ENCODE measurements around the gene MARCHF10. TPM values are rescaled to one million over a fixed set of nuclear protein-coding genes. Genes with fewer than 3 reads are reported as not detected.

MARCHF10 gene
- polyA plus RNA-seq, 1 donor from 2014 or later: 0.27 TPM

DNA sequence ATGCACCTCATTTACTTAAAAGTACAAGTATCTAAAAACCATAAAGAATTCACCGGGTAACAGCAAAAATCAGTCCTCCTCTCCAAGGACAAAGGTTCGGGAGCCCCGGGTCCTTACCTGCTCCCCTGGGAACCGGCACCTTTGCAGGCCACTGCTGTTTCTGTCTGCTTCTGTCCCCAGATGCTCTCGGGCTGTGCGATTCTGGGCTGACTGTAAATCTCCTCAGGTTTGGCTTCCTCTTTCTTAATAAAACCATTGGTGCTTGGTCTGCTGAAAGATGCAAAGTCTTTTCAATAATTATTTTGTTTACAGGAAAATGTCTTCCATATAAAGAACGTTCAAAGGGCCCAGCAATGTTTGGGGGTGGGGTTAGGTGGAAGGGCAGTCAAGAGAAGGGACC is 63.9 kb downstream of the MARCHF10 start:
- Histone ChIP-seq H4K20me1 (ENCODE audit: insufficient read depth) (no peaks in the 10 kb centered on the region), H3K4me2 (ENCODE audit: low read length) (no peak overlapping the region), H2AFZ (ENCODE audit: low read depth, low read length) (no peak overlapping the region), H3F3A (ENCODE audit: insufficient read depth, low read length, poor library complexity, severe bottlenecking) (no peaks in the 10 kb centered on the region), H3K27ac (ENCODE audit: low read length) (no peak overlapping the region), H3K36me3 (ENCODE audit: insufficient read depth, low read length) (no peaks in the 10 kb centered on the region), H3K79me2 (replicated peaks; ENCODE audit: insufficient read depth, low read length) (no peaks in the 10 kb centered on the region), H3K27me3 (ENCODE audit: insufficient read depth, low read depth, low read length) (no peaks in the 10 kb centered on the region), H3K4me3 (ENCODE audit: low read length) (no peak overlapping the region), H3K9me2 (ENCODE audit: insufficient read depth, low read length) (no peaks in the 10 kb centered on the region), H3K9me3 (ENCODE audit: low read length) (no peaks in the 10 kb centered on the region), H3K9ac (ENCODE audit: low read length) (no peak overlapping the region)
- TF ChIP-seq TAF1 (IDR thresholded peaks at IDR 0.05; ENCODE audit: low read depth) (no peak), CTCF (IDR thresholded peaks at IDR 0.05; ENCODE audit: poor library complexity, severe bottlenecking) (no peak), MXI1 (conservative IDR thresholded peaks at IDR 0.05; ENCODE audit: poor library complexity, severe bottlenecking) (no peak), EP300 (conservative IDR thresholded peaks at IDR 0.05; ENCODE audit: poor library complexity, severe bottlenecking) (no peak), RAD21 (conservative IDR thresholded peaks at IDR 0.05) (no peak), EZH2 (IDR thresholded peaks at IDR 0.05; ENCODE audit: borderline replicate concordance, insufficient read depth, low read length, poor library complexity, severe bottlenecking) (no peak), SMC3 (conservative IDR thresholded peaks at IDR 0.05; ENCODE audit: poor library complexity) (no peak), POLR2AphosphoS5 (IDR thresholded peaks at IDR 0.05) (no peak)
- TF ChIP-seq, protein P1, sequence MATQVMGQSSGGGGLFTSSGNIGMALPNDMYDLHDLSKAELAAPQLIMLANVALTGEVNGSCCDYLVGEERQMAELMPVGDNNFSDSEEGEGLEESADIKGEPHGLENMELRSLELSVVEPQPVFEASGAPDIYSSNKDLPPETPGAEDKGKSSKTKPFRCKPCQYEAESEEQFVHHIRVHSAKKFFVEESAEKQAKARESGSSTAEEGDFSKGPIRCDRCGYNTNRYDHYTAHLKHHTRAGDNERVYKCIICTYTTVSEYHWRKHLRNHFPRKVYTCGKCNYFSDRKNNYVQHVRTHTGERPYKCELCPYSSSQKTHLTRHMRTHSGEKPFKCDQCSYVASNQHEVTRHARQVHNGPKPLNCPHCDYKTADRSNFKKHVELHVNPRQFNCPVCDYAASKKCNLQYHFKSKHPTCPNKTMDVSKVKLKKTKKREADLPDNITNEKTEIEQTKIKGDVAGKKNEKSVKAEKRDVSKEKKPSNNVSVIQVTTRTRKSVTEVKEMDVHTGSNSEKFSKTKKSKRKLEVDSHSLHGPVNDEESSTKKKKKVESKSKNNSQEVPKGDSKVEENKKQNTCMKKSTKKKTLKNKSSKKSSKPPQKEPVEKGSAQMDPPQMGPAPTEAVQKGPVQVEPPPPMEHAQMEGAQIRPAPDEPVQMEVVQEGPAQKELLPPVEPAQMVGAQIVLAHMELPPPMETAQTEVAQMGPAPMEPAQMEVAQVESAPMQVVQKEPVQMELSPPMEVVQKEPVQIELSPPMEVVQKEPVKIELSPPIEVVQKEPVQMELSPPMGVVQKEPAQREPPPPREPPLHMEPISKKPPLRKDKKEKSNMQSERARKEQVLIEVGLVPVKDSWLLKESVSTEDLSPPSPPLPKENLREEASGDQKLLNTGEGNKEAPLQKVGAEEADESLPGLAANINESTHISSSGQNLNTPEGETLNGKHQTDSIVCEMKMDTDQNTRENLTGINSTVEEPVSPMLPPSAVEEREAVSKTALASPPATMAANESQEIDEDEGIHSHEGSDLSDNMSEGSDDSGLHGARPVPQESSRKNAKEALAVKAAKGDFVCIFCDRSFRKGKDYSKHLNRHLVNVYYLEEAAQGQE (IDR thresholded peaks at IDR 0.05; ENCODE audit: borderline replicate concordance): no peak

- no peak for TF ChIP-seq POLR2AphosphoS5 (IDR thresholded peaks at IDR 0.05)
- no peak for TF ChIP-seq MXI1 (conservative IDR thresholded peaks at IDR 0.05; ENCODE audit: poor library complexity, severe bottlenecking)
- no peak for TF ChIP-seq RAD21 (conservative IDR thresholded peaks at IDR 0.05)
- TF ChIP-seq EZH2 (IDR thresholded peaks at IDR 0.05; ENCODE audit: borderline replicate concordance, insufficient read depth, low read length, poor library complexity, severe bottlenecking): no peak
- TF ChIP-seq SMC3 (conservative IDR thresholded peaks at IDR 0.05; ENCODE audit: poor library complexity): no peak
- no peak for TF ChIP-seq CTCF (IDR thresholded peaks at IDR 0.05; ENCODE audit: poor library complexity, severe bottlenecking)
- TF ChIP-seq, protein P1 (IDR thresholded peaks at IDR 0.05; ENCODE audit: borderline replicate concordance): no peak
- Histone ChIP-seq H3K36me3 (ENCODE audit: insufficient read depth, low read length) (no peaks in the 10 kb centered on the region), H3K79me2 (replicated peaks; ENCODE audit: insufficient read depth, low read length) (no peaks in the 10 kb centered on the region), H3K9me3 (ENCODE audit: low read length) (no peaks in the 10 kb centered on the region), H4K20me1 (ENCODE audit: insufficient read depth) (no peaks in the 10 kb centered on the region), H3K27me3 (ENCODE audit: insufficient read depth, low read depth, low read length) (no peaks in the 10 kb centered on the region), H3K27ac (ENCODE audit: low read length) (no peak overlapping the region), H3K9ac (ENCODE audit: low read length) (no peak overlapping the region), H2AFZ (ENCODE audit: low read depth, low read length) (no peak overlapping the region), H3K4me2 (ENCODE audit: low read length) (no peak overlapping the region), H3K9me2 (ENCODE audit: insufficient read depth, low read length) (no peaks in the 10 kb centered on the region), H3F3A (ENCODE audit: insufficient read depth, low read length, poor library complexity, severe bottlenecking) (no peaks in the 10 kb centered on the region), H3K4me3 (ENCODE audit: low read length) (no peak overlapping the region)
Observed at GRCh38 chr17:62741290-62741689, 66.8 kb downstream of the MARCHF10 start.

Data from neural cell (in vitro differentiated cells).